Hematopoietic multipotent progenitor cell treated with erythropoietin and hydrocortisone succinate and interleukin-3 and kit ligand, for 4 days (in vitro differentiated cells): ENCODE data around the gene DISC1.

Experiments
- DNase-seq: peaks from one replicate; pipeline ENCODE4 v3.0.0-alpha.2; 2015

Gene DISC1

GRCh38 chr1:231827337-231828105 is 200.9 kb downstream of the DISC1 start:
- DNase-seq, result no peak

- DNase-seq, result no peak
These were observed 201.8 kb downstream of the DISC1 start for GRCh38 chr1:231828182-231828920.

GRCh38 chr1:231829332-231829731 is 202.7 kb downstream of the DISC1 start:
- no peak for DNase-seq

- DNase-seq, result peak; percentile 7
These were observed 209.8 kb downstream of the DISC1 start for GRCh38 chr1:231836227-231836893.

GRCh38 chr1:231838521-231838920 is 211.9 kb downstream of the DISC1 start:
- DNase-seq, result no peak

GRCh38 chr1:231839999-231840398 is 213.4 kb downstream of the DISC1 start:
- DNase-seq, result no peak

GRCh38 chr1:231841616-231842344 is 215.2 kb downstream of the DISC1 start:
- DNase-seq, result no peak

GRCh38 chr1:231842441-231842840 is 215.9 kb downstream of the DISC1 start:
- DNase-seq, result no peak

GRCh38 chr1:231844986-231845502 is 218.5 kb downstream of the DISC1 start:
- DNase-seq, result peak; percentile 32

GRCh38 chr1:231847612-231848397 is 221.2 kb downstream of the DISC1 start:
- no peak for DNase-seq

GRCh38 chr1:231849981-231850380 is 223.4 kb downstream of the DISC1 start:
- no peak for DNase-seq

GRCh38 chr1:231850786-231851185 is 224.2 kb downstream of the DISC1 start:
- DNase-seq, result no peak

- no peak for DNase-seq
These were observed 227.1 kb downstream of the DISC1 start for GRCh38 chr1:231853588-231854207.

- DNase-seq, result no peak
These were observed 228.8 kb downstream of the DISC1 start for GRCh38 chr1:231855361-231855760.

GRCh38 chr1:231855926-231856325 is 229.3 kb downstream of the DISC1 start:
- DNase-seq, result no peak

- DNase-seq, result no peak
These were observed 229.8 kb downstream of the DISC1 start for GRCh38 chr1:231856426-231856825.

GRCh38 chr1:231856894-231857293 is 230.3 kb downstream of the DISC1 start:
- no peak for DNase-seq

- DNase-seq, result no peak
These were observed 231.1 kb downstream of the DISC1 start for GRCh38 chr1:231857609-231858135.

- no peak for DNase-seq
These were observed 233.9 kb downstream of the DISC1 start for GRCh38 chr1:231860221-231861088.
